Activated naive CD8-positive, alpha-beta T cell treated with anti-CD3 and anti-CD28 coated beads for 36 hours (primary cell): ENCODE data around the gene LIFR. TPM values are rescaled to one million over a fixed set of nuclear protein-coding genes. Genes with fewer than 3 reads are reported as not detected.

Source experiments
- DNase-seq: peaks from one replicate; pipeline ENCODE4 v3.0.0; 2021
- H3K27ac Mint-ChIP-seq: one replicate; pipeline ENCODE4 v1.8.0; 2022; ENCODE audit warnings: mild to moderate bottlenecking, moderate library complexity, mixed read lengths
- H3K27me3 Mint-ChIP-seq: one replicate; pipeline ENCODE4 v1.8.0; 2022; ENCODE audit warnings: mild to moderate bottlenecking, mixed read lengths
- H3K36me3 Mint-ChIP-seq: one replicate; pipeline ENCODE4 v1.8.0; 2021; ENCODE audit warnings: mild to moderate bottlenecking, mixed read lengths
- H3K4me1 Mint-ChIP-seq: one replicate; pipeline ENCODE4 v1.8.0; 2021; ENCODE audit warnings: mixed read lengths
- H3K4me3 Mint-ChIP-seq: one replicate; pipeline ENCODE4 v1.8.0; 2022; ENCODE audit warnings: mild to moderate bottlenecking, moderate library complexity, mixed read lengths
- H3K9me3 Mint-ChIP-seq: one replicate; pipeline ENCODE4 v1.8.0; 2022; ENCODE audit warnings: mixed read lengths
- total RNA-seq, 2 experiments: library from RNA; stranded (reverse); gene quantifications; one replicate each; pipeline ENCODE4 v1.2.3, GENCODE V29; 2021

LIFR gene
- total RNA-seq, 2 experiments from 2014 or later: not detected

DNA sequence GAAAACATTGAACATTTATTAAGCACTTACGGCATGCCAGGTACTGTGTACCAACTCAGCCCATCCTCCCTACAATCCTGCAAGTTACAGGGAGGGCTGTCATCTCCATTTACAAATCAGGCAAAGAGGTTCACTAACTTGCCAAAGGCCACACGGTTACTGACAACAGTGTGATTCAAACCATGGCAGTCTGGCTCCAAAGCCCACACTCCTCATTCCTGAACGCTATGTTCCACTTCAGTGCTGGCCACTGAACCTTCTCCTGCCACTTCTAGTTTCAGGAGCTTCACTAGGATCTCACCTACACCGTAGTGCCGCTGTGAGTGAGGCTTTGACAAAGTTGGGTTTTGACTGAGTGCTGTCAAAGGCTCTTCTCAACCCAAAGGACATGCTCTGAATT, 7.2 kb upstream of the LIFR start:
- DNase-seq: no peak
- no peak overlapping the region for H3K27ac Mint-ChIP-seq
- no peaks in the 10 kb centered on the region for H3K9me3 Mint-ChIP-seq

GRCh38 chr5:38562444-38563210, 6.2 kb upstream of the LIFR start:
- H3K36me3 Mint-ChIP-seq: no peaks in the 10 kb centered on the region
- DNase-seq: no peak
- no peaks in the 10 kb centered on the region for H3K9me3 Mint-ChIP-seq
- no peak overlapping the region for H3K27ac Mint-ChIP-seq
- peaks cover 57% of the 10 kb centered on the region for H3K27me3 Mint-ChIP-seq
- H3K4me3 Mint-ChIP-seq: no peak overlapping the region
- no peaks in the 10 kb centered on the region for H3K4me1 Mint-ChIP-seq

More for the DNA sequence above, 7.2 kb upstream of the LIFR start:
- H3K4me1 Mint-ChIP-seq: no peaks in the 10 kb centered on the region
- no peak overlapping the region for H3K4me3 Mint-ChIP-seq
- H3K36me3 Mint-ChIP-seq: no peaks in the 10 kb centered on the region
- H3K27me3 Mint-ChIP-seq: peaks cover 56% of the 10 kb centered on the region

DNA sequence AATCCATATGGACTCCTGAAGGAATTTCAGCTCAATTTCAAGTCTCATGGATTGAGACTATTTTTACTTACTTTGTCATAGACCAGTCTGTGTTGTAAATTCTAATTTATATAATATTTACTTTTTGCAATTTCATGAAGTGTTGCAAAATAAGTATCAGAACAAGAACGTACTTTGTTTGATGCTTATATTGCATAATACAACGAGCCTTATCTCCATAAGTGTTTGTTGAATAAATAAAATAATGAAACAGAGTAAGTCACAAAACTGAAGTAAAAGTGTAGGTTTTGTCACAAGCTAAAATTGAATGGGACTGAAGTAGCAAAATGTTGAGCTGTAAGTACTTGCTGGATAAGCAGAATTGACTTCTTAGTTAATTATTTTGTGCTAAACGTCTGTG, 3.0 kb upstream of the LIFR start:
- Mint-ChIP-seq H3K4me3 (no peak overlapping the region), H3K27ac (no peak overlapping the region), H3K9me3 (no peaks in the 10 kb centered on the region), H3K27me3 (peaks cover 76% of the 10 kb centered on the region), H3K4me1 (peaks cover 11% of the 10 kb centered on the region), H3K36me3 (no peaks in the 10 kb centered on the region)
- DNase-seq: no peak

DNA sequence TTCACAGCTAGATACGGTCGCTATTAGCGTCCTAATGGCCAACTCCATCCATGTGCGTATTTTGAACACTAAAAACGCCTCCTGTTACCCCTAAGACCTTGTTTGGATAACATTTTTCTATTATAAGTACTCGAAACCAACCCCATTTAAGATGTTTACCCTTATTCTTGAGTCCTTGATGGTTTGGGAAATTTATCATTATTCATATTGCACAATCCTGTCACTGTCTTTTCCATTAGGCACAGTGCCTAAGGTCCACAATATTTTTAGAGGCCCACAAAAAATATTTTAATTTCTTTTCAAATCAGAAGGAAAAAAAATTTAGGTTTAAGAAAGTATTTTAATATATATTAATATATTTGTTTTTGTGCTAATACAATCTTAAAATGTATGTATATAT, 1.3 kb upstream of the LIFR start:
- Mint-ChIP-seq H3K4me1 (peaks cover 11% of the 10 kb centered on the region), H3K4me3 (no peak overlapping the region), H3K9me3 (no peaks in the 10 kb centered on the region), H3K36me3 (no peaks in the 10 kb centered on the region), H3K27ac (no peak overlapping the region), H3K27me3 (peaks cover 75% of the 10 kb centered on the region)
- DNase-seq: no peak

- H3K36me3 Mint-ChIP-seq: no peaks in the 10 kb centered on the region
- peaks cover 11% of the 10 kb centered on the region for H3K4me1 Mint-ChIP-seq
- peaks cover 79% of the 10 kb centered on the region for H3K27me3 Mint-ChIP-seq
- peak overlapping the region; percentile 72 for H3K4me3 Mint-ChIP-seq
- DNase-seq: no peak
- H3K9me3 Mint-ChIP-seq: no peaks in the 10 kb centered on the region
- no peak overlapping the region for H3K27ac Mint-ChIP-seq
Observed at GRCh38 chr5:38557308-38557710, 863 bp upstream of the LIFR start.

DNA sequence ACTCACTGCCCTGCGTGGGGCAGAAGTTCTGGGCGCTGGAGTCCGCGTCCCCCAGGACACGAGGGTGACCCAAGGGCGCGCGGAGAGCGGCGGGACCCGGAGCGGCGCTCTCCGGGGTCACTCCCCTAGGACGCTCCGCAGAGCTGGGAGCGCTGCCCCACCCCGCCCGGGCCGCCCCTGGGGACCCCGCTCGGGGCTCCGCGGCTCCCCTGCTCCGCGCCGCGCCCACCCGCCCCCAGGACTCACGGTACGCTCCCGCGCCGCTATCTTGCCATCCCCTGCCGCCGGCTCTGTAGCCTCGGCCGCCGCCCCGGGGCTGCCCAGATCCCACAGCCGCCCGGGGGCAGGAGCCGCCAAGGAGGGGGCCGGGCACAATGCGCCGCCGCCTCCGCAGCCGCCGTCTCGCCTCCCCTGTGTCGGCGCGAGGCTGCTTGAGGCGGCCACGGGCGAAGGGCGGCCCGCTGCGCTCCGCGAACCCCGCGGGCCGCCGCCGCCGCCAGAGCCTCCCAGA, 303 bp downstream of the LIFR start:
- no peaks in the 10 kb centered on the region for H3K36me3 Mint-ChIP-seq
- no peak for DNase-seq
- H3K27ac Mint-ChIP-seq: no peak overlapping the region
- H3K27me3 Mint-ChIP-seq: peaks cover 81% of the 10 kb centered on the region
- H3K9me3 Mint-ChIP-seq: no peaks in the 10 kb centered on the region
- H3K4me1 Mint-ChIP-seq: peaks cover 11% of the 10 kb centered on the region
- peak overlapping the region; percentile 60 for H3K4me3 Mint-ChIP-seq

DNA sequence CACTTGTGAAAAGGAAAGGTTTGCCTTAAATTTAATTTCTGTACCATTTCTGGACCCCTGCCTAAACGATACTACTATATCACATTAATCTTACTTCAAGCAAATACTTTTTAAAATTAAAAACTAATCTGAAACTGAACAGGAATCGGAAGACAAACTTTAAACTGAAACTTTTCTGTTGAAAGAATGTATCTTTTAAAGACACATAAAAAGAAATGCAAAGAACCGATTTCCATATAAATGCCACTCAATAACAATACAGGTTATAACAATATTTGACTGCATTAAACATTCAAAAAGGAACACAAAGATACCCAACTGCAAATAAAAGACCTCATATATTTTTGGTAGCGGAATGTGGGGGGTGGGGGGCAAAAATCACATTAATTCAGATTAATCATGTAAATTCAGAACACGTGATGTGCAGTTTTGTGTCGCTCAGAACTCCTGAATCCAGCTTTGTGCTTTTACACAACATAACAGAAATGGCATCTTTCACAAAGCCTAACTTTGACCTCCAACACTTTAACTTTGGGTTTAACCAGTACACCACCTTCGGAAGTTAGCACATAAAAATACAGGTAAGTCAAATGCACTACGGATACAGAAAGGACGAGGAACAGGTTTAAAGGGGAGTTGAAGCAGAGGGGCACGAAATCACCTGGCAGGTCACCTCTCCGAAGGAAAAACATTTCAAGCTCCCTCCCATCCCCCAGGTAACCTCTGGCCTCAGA, 925 bp downstream of the LIFR start:
- peak overlapping the region; percentile 60 for H3K4me3 Mint-ChIP-seq
- DNase-seq: no peak
- peaks cover 76% of the 10 kb centered on the region for H3K27me3 Mint-ChIP-seq
- H3K9me3 Mint-ChIP-seq: no peaks in the 10 kb centered on the region
- H3K36me3 Mint-ChIP-seq: no peaks in the 10 kb centered on the region
- no peak overlapping the region for H3K27ac Mint-ChIP-seq
- H3K4me1 Mint-ChIP-seq: peaks cover 11% of the 10 kb centered on the region

GRCh38 chr5:38554861-38555260, 1.6 kb downstream of the LIFR start:
- no peaks in the 10 kb centered on the region for H3K9me3 Mint-ChIP-seq
- H3K27me3 Mint-ChIP-seq: peaks cover 73% of the 10 kb centered on the region
- H3K4me1 Mint-ChIP-seq: peaks cover 11% of the 10 kb centered on the region
- no peak overlapping the region for H3K4me3 Mint-ChIP-seq
- no peaks in the 10 kb centered on the region for H3K36me3 Mint-ChIP-seq
- no peak for DNase-seq
- H3K27ac Mint-ChIP-seq: no peak overlapping the region

DNA sequence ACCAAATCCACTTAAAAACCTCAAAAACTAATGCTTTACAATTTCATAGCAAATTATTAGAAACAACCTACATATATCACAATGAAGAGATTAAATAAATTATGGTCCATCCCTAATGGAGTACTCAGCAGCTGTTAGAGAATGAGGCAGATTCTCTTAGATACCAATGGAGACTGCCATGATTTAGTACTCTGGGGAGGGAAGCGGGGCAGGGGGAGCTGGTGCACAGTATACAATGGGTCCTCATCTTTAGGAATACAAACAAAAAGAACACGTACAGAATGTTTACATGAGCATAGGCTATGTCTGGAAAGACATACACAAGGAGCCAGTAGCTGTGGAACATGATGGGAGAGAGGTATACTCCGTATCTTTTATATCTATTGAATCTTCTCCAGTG, 2.0 kb downstream of the LIFR start:
- H3K9me3 Mint-ChIP-seq: no peaks in the 10 kb centered on the region

DNA sequence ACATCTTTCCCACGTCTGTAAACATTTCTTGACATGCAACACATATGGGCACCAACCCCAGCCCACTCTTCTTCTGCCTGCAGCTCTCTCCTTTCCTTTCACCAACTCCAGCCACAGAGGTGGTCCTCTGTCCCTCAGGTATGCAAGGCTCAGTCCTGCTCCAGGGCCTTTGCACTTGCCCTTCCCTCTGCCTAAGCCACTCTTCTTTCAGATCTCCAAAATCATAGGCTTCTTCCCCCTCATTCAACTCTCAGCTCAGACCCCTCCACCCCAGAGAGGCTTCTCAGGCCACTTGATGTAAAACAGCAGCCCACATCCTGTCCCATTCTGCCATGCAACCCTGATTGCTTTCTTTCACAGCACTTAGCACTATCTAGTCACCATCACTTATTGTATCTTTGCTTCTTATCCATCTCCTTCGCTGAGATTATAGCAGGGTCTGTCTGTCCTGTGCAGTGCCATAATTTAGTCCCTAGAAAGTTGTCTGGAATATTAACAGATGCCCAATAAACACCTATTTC, 3.4 kb downstream of the LIFR start:
- Mint-ChIP-seq H3K36me3 (no peaks in the 10 kb centered on the region), H3K27ac (no peak overlapping the region), H3K27me3 (peaks cover 58% of the 10 kb centered on the region), H3K9me3 (no peaks in the 10 kb centered on the region), H3K4me1 (peaks cover 11% of the 10 kb centered on the region), H3K4me3 (no peak overlapping the region)
- DNase-seq: no peak

More for the DNA sequence above, 2.0 kb downstream of the LIFR start:
- no peak for DNase-seq
- no peak overlapping the region for H3K4me3 Mint-ChIP-seq
- peaks cover 68% of the 10 kb centered on the region for H3K27me3 Mint-ChIP-seq
- H3K27ac Mint-ChIP-seq: no peak overlapping the region
- no peaks in the 10 kb centered on the region for H3K36me3 Mint-ChIP-seq
- peaks cover 11% of the 10 kb centered on the region for H3K4me1 Mint-ChIP-seq

DNA sequence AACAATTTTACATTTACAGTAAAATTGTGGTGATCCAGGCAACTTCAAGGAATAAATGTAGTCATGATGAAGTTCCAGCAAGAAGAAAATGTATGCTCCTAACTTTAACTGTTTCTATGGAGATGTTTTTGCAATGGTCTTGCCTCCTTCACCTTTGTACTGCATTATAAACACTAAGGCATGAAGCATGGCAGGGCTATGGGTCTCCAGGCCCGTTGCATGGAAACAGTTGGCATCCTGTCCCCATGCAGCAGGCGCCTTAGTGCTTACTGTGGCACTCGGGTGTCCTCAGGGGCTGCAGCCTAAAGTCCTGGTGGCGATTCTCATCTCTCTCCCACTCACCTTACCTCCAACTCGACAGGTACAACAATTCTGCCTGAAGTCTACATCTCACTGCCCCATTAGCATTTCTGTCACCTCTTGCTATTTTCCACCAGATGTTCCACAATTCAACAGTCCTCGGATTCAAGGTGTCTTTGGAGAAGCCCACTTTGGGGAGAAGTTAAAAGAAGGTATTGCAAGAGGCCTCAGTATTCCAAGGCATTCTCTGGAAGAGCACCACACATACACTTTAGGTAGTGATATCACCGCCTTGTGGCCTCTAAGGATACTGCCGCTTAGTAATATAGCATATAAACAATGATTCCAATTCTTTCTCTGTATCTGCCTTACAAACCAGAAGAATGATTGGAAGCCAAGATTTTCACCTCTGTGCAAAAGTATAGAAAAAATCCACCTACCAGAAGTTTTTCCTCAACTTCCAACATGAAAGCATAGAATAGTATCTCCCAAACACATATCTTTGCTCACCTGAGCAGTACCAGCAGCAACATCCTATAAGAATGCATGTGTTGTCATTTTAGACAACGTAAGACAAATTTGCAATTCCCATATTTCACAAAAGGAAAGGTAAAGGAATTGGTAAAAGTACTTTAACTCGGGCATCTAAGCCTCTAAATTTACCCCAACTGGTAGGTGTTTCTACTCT, 5.1 kb downstream of the LIFR start:
- Mint-ChIP-seq H3K36me3 (no peaks in the 10 kb centered on the region), H3K27ac (no peak overlapping the region), H3K4me3 (no peak overlapping the region), H3K9me3 (no peaks in the 10 kb centered on the region), H3K27me3 (peaks cover 50% of the 10 kb centered on the region), H3K4me1 (peaks cover 8% of the 10 kb centered on the region)
- DNase-seq: no peak

GRCh38 chr5:38548064-38548759, 8.2 kb downstream of the LIFR start:
- Mint-ChIP-seq H3K27me3 (peaks cover 35% of the 10 kb centered on the region), H3K9me3 (no peaks in the 10 kb centered on the region), H3K36me3 (no peaks in the 10 kb centered on the region), H3K27ac (no peak overlapping the region), H3K4me3 (no peak overlapping the region), H3K4me1 (no peaks in the 10 kb centered on the region)
- DNase-seq: no peak

- H3K27ac Mint-ChIP-seq: no peak overlapping the region
- no peak for DNase-seq
- no peak overlapping the region for H3K4me3 Mint-ChIP-seq
- H3K4me1 Mint-ChIP-seq: no peaks in the 10 kb centered on the region
- peaks cover 26% of the 10 kb centered on the region for H3K27me3 Mint-ChIP-seq
- H3K36me3 Mint-ChIP-seq: no peaks in the 10 kb centered on the region
- H3K9me3 Mint-ChIP-seq: no peaks in the 10 kb centered on the region
Observed at GRCh38 chr5:38547257-38547656, 9.2 kb downstream of the LIFR start.

GRCh38 chr5:38546691-38547146, 9.7 kb downstream of the LIFR start:
- peaks cover 20% of the 10 kb centered on the region for H3K27me3 Mint-ChIP-seq
- no peaks in the 10 kb centered on the region for H3K9me3 Mint-ChIP-seq
- no peaks in the 10 kb centered on the region for H3K4me1 Mint-ChIP-seq
- H3K36me3 Mint-ChIP-seq: no peaks in the 10 kb centered on the region
- DNase-seq: no peak
- H3K27ac Mint-ChIP-seq: no peak overlapping the region
- H3K4me3 Mint-ChIP-seq: no peak overlapping the region
